PFSK-1 (cell line): ENCODE data around the gene PRSS21.

ENCODE experiments used
- POLR2AphosphoS5 ChIP-seq: IDR thresholded peaks from 2 replicates; pipeline ENCODE4 v1.6.1; 2012; ENCODE audit warnings: low read depth, mild to moderate bottlenecking, control low read depth, low read length, moderate library complexity
- TF ChIP-seq, protein P1 (sequence below), 2 experiments: IDR thresholded peaks; 2 replicates each; pipeline versions ENCODE4 v1.6.1 to v1.8.0; 2011 to 2012; ENCODE audit warnings: low read depth in 2 of 2, low read length in 2 of 2, control low read depth in 1 of 2, inconsistent platforms in 1 of 2, mild to moderate bottlenecking in 1 of 2, moderate library complexity in 1 of 2; ENCODE audit not compliant: insufficient read depth in 1 of 2

DNA sequence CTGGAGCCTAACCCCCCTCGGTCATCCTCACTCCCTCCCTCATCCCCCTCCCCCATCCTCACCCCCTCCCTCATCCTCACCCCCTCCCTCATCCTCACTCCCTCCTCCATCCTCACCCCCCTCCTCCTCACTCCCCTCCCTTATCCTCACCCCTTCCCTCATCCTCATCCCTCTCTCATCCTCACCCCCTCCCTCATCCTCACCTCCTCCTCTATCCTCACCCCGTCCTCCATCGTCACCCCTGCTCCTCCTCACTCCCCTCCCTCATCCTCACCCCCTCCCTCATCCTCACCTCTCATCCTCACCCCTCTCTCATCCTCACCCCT, 30.2 kb upstream of the PRSS21 start:
- TF ChIP-seq POLR2AphosphoS5, result no peak
- TF ChIP-seq, protein P1, sequence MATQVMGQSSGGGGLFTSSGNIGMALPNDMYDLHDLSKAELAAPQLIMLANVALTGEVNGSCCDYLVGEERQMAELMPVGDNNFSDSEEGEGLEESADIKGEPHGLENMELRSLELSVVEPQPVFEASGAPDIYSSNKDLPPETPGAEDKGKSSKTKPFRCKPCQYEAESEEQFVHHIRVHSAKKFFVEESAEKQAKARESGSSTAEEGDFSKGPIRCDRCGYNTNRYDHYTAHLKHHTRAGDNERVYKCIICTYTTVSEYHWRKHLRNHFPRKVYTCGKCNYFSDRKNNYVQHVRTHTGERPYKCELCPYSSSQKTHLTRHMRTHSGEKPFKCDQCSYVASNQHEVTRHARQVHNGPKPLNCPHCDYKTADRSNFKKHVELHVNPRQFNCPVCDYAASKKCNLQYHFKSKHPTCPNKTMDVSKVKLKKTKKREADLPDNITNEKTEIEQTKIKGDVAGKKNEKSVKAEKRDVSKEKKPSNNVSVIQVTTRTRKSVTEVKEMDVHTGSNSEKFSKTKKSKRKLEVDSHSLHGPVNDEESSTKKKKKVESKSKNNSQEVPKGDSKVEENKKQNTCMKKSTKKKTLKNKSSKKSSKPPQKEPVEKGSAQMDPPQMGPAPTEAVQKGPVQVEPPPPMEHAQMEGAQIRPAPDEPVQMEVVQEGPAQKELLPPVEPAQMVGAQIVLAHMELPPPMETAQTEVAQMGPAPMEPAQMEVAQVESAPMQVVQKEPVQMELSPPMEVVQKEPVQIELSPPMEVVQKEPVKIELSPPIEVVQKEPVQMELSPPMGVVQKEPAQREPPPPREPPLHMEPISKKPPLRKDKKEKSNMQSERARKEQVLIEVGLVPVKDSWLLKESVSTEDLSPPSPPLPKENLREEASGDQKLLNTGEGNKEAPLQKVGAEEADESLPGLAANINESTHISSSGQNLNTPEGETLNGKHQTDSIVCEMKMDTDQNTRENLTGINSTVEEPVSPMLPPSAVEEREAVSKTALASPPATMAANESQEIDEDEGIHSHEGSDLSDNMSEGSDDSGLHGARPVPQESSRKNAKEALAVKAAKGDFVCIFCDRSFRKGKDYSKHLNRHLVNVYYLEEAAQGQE (IDR thresholded peaks at IDR 0.05; ENCODE audit: insufficient read depth in 1 of 2, low read depth in 2 of 2, low read length in 2 of 2), result no peak
